CD4-positive, alpha-beta T cell (primary cell): ENCODE results near the gene TNS3. TPM values are rescaled to one million over a fixed set of nuclear protein-coding genes. Genes with fewer than 3 reads are reported as not detected.

Experiments
- ATAC-seq: fragments of 200-7000 bp; cut with Tn5 transposase; one replicate; pipeline ENCODE4 v1.10.0; 2022; ENCODE audit warnings: mild to moderate bottlenecking; ENCODE audit not compliant: poor library complexity
- CTCF ChIA-PET: fragments of 350-600 bp; sonication (Branson Sonifier 250); formaldehyde crosslinking; loops from one replicate; lab custom pipeline; 2021; ENCODE audit warnings: antibody characterized with exemption, inconsistent platforms; lab: Charles Lee
- POLR2A ChIA-PET: fragments of 350-600 bp; sonication (Branson Sonifier 250); formaldehyde crosslinking; loops from one replicate; lab custom pipeline; 2021; ENCODE audit warnings: antibody characterized with exemption, inconsistent platforms; lab: Charles Lee
- DNase-seq, 14 experiments: peaks; one replicate each; pipeline ENCODE4 v3.0.0-alpha.2; 2013 to 2020; ENCODE audit warnings: mixed read lengths in 2 of 14
- H3K27ac ChIP-seq, 2 donors: one replicate each; pipeline versions ENCODE4 v1.5.1 to v1.7.0; 2013; ENCODE audit warnings: low read length in 2 of 2, low read depth in 1 of 2, mild to moderate bottlenecking in 1 of 2
- H3K27me3 ChIP-seq, 2 experiments: 1 replicate in 1 of 2; 2 replicates in 1 of 2; pipeline versions ENCODE4 v1.6.1 to v1.7.0; 2013; ENCODE audit warnings: low read length in 2 of 2, control low read depth in 1 of 2, mild to moderate bottlenecking in 1 of 2, moderate library complexity in 1 of 2; ENCODE audit not compliant: insufficient read depth in 2 of 2, control insufficient read depth in 1 of 2
- H3K36me3 ChIP-seq: one replicate; pipeline ENCODE4 v1.6.1; 2013; ENCODE audit warnings: low read length, control low read depth; ENCODE audit not compliant: insufficient read depth
- H3K4me1 ChIP-seq: one replicate; pipeline ENCODE4 v1.6.1; 2013; ENCODE audit warnings: low read length, control low read depth; ENCODE audit not compliant: insufficient read depth
- H3K4me3 ChIP-seq: one replicate; pipeline ENCODE4 v1.5.1; 2013; ENCODE audit warnings: mild to moderate bottlenecking, low read length, moderate library complexity
- H3K9me3 ChIP-seq, 2 experiments: 1 replicate in 1 of 2; 2 replicates in 1 of 2; pipeline versions ENCODE4 v1.6.1 to v1.7.0; 2013; ENCODE audit warnings: low read length in 2 of 2, mild to moderate bottlenecking in 2 of 2, control low read depth in 1 of 2, moderate library complexity in 1 of 2; ENCODE audit not compliant: control insufficient read depth in 1 of 2, insufficient read depth in 1 of 2
- H3K27ac Mint-ChIP-seq: one replicate; pipeline ENCODE4 v1.8.0; 2020; ENCODE audit warnings: mixed read lengths
- H3K27me3 Mint-ChIP-seq: one replicate; pipeline ENCODE4 v1.8.0; 2021; ENCODE audit warnings: mixed read lengths
- H3K36me3 Mint-ChIP-seq: one replicate; pipeline ENCODE4 v1.8.0; 2021; ENCODE audit warnings: low read depth, mixed read lengths
- H3K4me1 Mint-ChIP-seq: one replicate; pipeline ENCODE4 v1.8.0; 2021; ENCODE audit warnings: low read depth, mixed read lengths
- H3K4me3 Mint-ChIP-seq: one replicate; pipeline ENCODE4 v1.8.0; 2020; ENCODE audit warnings: mild to moderate bottlenecking, mixed read lengths
- H3K9me3 Mint-ChIP-seq: one replicate; pipeline ENCODE4 v1.8.0; 2020; ENCODE audit warnings: mixed read lengths
- intact Hi-C, 2 experiments: fragments of 100-400 bp; cut with DNase I in 1 of 2; cut with micrococcal nuclease in 1 of 2; formaldehyde crosslinking; loops; one replicate each; pipeline versions ENCODE4 v1.15.1 to v1.9.0; 2023 to 2025; cut with DNase I, micrococcal nuclease
- total RNA-seq, 174 experiments: library from RNA in 2 of 174; stranded (reverse) in 2 of 174; gene quantifications; one replicate each; pipeline ENCODE4 v1.2.3 and lab custom pipeline; 2021 to 2026
- TF ChIP-seq, protein P1 (sequence below): fragments of 200-600 bp; IDR thresholded peaks from one replicate; pipeline ENCODE4 v1.8.0; 2022; ENCODE audit warnings: antibody characterized with exemption, mild to moderate bottlenecking

The TNS3 gene
- total RNA-seq, 2 experiments from 2014 or later: 0.16 to 0.47 TPM

DNA sequence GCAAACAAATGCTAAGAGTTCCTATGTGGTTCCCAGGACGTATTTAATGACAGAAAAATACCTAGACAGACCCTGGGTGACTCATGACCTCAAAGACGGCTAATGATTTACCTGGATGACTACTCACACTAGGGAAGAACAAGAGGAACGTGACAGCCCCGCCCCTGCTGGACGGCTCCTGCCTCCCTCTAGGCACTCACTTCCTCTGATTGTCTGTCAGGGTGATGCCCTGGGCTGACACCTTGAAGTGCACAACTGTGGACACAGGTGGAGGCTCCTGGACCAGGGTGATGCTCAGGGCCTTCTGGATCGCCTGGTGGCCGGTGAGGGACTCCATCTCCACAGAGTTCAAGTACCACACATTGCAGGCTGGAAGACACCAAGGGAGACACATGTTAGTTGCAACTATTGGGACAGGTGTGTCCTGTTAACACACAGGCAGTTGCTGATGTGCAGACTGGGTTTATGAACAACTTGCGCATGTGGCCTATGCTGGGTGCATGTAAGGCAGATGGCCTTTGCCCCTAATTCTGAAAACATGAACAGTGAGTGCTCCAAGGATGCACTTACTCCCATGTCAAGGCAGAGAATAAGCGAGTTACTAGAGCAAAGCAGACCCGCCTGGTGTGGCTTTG lies 298.3 kb downstream of the TNS3 start:
- Histone ChIP-seq H3K36me3 (no peaks in the 10 kb centered on the region), H3K27me3 (no peaks in the 10 kb centered on the region), H3K4me1 (no peaks in the 10 kb centered on the region), H3K4me3 (no peak overlapping the region), H3K27ac (no peak overlapping the region), H3K9me3 (peaks cover 0 to 35% of the 10 kb centered on the region in 2 experiments)
- Mint-ChIP-seq H3K9me3 (no peaks in the 10 kb centered on the region), H3K27me3 (no peaks in the 10 kb centered on the region), H3K4me3 (no peak overlapping the region), H3K4me1 (no peaks in the 10 kb centered on the region), H3K27ac (no peak overlapping the region), H3K36me3 (no peaks in the 10 kb centered on the region)
- POLR2A ChIA-PET: no interaction called here
- CTCF ChIA-PET: no interaction called here
- TF ChIP-seq, protein P1, sequence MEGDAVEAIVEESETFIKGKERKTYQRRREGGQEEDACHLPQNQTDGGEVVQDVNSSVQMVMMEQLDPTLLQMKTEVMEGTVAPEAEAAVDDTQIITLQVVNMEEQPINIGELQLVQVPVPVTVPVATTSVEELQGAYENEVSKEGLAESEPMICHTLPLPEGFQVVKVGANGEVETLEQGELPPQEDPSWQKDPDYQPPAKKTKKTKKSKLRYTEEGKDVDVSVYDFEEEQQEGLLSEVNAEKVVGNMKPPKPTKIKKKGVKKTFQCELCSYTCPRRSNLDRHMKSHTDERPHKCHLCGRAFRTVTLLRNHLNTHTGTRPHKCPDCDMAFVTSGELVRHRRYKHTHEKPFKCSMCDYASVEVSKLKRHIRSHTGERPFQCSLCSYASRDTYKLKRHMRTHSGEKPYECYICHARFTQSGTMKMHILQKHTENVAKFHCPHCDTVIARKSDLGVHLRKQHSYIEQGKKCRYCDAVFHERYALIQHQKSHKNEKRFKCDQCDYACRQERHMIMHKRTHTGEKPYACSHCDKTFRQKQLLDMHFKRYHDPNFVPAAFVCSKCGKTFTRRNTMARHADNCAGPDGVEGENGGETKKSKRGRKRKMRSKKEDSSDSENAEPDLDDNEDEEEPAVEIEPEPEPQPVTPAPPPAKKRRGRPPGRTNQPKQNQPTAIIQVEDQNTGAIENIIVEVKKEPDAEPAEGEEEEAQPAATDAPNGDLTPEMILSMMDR: no peak
- intact Hi-C loops: no loop called here
- DNase-seq (no peak), ATAC-seq (no peak)

DNA sequence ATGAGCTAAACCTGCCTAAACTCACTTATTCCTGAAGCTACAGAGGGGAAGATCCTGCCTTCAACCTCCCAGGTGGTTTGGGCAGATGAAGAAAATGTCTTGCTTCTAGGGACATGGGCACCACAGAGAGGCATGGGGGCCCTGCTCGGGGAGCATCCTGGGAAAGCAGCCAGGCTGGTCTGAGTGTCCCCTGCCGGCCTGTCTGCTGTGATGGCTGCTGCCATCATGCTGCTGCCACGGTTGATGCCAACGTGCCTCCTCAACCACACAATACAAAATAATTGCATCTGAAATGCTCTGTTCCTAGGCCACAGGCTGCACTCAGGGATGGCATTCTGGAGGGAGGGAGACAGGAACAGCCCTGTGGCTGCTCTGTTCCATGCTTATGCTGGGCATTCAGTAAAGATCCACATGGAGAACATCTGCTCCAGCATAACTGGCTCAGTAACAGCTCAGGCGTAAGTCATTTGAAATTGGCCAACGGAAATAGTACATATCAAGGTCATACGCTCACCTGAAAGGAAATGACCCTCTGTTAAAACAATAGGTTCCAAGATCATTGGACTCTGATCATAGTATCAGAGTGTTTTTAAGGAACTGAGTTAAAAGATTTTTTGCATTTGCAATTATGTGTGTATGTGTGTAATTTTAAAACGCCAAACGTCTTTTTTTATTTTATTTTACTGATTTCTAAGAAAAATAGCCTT lies 299.0 kb downstream of the TNS3 start:
- ATAC-seq: no peak
- no peak overlapping the region for H3K27ac Mint-ChIP-seq
- Histone ChIP-seq H3K27me3 (no peaks in the 10 kb centered on the region), H3K4me3 (no peak overlapping the region), H3K9me3 (peaks cover 0 to 35% of the 10 kb centered on the region in 2 experiments), H3K4me1 (no peaks in the 10 kb centered on the region), H3K36me3 (no peaks in the 10 kb centered on the region), H3K27ac (no peak overlapping the region)
- H3K36me3 Mint-ChIP-seq: no peaks in the 10 kb centered on the region
- no peaks in the 10 kb centered on the region for H3K4me1 Mint-ChIP-seq
- intact Hi-C loops: no loop called here
- DNase-seq: no peak
- H3K27me3 Mint-ChIP-seq: no peaks in the 10 kb centered on the region
- TF ChIP-seq, protein P1: no peak
- no peaks in the 10 kb centered on the region for H3K9me3 Mint-ChIP-seq
- ChIA-PET POLR2A (no interaction called here), CTCF (no interaction called here)
- no peak overlapping the region for H3K4me3 Mint-ChIP-seq

DNA sequence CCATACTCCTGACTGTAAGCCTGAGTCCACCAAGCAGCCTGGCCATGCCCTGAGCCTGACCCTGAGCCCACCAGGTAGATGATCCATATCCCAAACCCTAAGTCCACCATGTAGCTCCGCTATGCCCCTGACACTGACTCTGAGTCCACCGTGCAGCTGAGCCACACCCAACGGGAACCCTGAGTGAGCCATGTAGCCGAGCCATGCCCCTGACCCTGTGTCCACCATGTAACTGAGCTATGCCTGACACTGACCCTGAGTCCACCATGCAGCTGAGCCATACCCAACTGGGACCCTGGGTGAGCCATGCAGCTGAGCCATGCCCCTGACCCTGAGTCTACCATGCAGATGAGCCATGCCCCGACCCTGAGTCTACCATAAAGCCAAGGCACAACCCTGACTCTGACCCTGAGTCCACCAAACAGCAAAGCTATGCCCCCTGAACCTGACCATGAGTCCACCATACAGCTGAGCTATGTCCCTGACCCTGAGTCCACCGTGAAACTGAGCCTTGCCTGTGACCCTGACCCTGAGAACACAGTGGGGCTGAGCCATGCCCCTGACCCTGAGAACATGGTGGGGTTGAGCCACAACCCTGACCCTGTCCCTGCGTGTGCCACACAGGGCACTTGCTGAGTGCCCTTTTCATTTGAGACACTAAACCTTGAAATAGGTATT lies 299.8 kb downstream of the TNS3 start:
- ATAC-seq (no peak), DNase-seq (peak in 1 of 14 experiments; percentile 1)
- Histone ChIP-seq H3K27me3 (no peaks in the 10 kb centered on the region), H3K36me3 (no peaks in the 10 kb centered on the region), H3K27ac (no peak overlapping the region), H3K9me3 (peaks cover 0 to 35% of the 10 kb centered on the region in 2 experiments), H3K4me1 (no peaks in the 10 kb centered on the region), H3K4me3 (no peak overlapping the region)
- intact Hi-C loops: no loop called here
- POLR2A ChIA-PET: no interaction called here
- Mint-ChIP-seq H3K27ac (no peak overlapping the region), H3K9me3 (no peaks in the 10 kb centered on the region), H3K4me3 (no peak overlapping the region), H3K36me3 (no peaks in the 10 kb centered on the region), H3K4me1 (no peaks in the 10 kb centered on the region), H3K27me3 (no peaks in the 10 kb centered on the region)
- CTCF ChIA-PET: no interaction called here
- TF ChIP-seq, protein P1: no peak
